Fibroblast of mammary gland (primary cell): ENCODE measurements around the gene EHHADH.
"Not testable (repeated sequence)": the region's sequence is repeated elsewhere in the genome, so short reads cannot be mapped to it uniquely, and the experiment has no call there.

Experiments used
- DNase-seq: peaks from one replicate; pipeline ENCODE4 v3.0.0-alpha.2; 2010; ENCODE audit warnings: low read depth
- H3K4me3 ChIP-seq: 2 replicates; pipeline ENCODE4 v1.5.1; 2011; ENCODE audit warnings: low read depth, mild to moderate bottlenecking, low read length, moderate library complexity; ENCODE audit not compliant: control insufficient read depth
- TF ChIP-seq, protein P1 (sequence below): conservative IDR thresholded peaks from 2 replicates; pipeline ENCODE4 v1.5.1; 2011; ENCODE audit warnings: low read depth, low read length, inconsistent platforms; ENCODE audit not compliant: control insufficient read depth, insufficient read depth

Gene EHHADH

DNA sequence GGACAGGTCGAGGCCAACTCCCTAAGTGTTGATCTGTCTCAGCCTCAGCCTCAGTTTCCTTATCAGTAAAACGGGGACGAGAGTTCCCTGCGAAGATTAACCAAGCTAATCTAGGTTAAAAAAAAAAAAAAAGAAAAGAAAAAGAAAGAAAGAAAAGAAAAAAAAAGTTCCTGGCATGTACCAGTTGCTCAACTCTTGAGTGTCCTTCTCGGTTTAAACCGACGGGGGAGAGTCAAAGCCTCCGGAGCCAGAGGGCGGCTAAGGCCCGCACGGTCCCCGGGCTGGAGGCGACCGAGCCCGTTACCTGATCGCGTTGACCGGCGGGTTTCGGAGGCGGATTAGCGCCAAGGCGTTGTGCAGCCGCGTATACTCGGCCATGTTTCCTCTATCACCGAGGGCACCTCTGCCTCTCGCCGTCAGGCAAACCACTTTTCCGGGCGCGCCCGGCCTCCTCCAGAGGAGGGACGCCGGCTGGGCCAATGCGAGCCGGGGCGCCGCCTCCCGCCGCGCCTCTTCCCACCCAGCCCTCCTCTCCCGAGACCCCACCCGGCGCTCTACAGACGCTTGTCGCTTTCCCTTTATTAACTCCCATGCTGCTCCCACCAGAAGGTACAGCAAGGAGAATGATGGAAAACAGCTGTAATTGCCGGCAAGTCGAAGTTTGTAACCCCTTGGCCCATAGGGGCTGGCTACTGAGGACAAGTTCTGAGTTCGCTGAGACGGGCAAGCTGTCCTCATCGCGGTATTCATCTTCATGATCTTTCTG, at the start of gene EHHADH:
Gene EHHADH, minus strand, starts transcription at position 405 of the 766 bp plus-strand sequence. Its CDS starts 27 bp downstream, at position 378.
- peak; percentile 48 for DNase-seq
- TF ChIP-seq, protein P1, sequence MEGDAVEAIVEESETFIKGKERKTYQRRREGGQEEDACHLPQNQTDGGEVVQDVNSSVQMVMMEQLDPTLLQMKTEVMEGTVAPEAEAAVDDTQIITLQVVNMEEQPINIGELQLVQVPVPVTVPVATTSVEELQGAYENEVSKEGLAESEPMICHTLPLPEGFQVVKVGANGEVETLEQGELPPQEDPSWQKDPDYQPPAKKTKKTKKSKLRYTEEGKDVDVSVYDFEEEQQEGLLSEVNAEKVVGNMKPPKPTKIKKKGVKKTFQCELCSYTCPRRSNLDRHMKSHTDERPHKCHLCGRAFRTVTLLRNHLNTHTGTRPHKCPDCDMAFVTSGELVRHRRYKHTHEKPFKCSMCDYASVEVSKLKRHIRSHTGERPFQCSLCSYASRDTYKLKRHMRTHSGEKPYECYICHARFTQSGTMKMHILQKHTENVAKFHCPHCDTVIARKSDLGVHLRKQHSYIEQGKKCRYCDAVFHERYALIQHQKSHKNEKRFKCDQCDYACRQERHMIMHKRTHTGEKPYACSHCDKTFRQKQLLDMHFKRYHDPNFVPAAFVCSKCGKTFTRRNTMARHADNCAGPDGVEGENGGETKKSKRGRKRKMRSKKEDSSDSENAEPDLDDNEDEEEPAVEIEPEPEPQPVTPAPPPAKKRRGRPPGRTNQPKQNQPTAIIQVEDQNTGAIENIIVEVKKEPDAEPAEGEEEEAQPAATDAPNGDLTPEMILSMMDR = no peak
- H3K4me3 ChIP-seq = peak within 1 kb of the TSS; percentile 77

DNA sequence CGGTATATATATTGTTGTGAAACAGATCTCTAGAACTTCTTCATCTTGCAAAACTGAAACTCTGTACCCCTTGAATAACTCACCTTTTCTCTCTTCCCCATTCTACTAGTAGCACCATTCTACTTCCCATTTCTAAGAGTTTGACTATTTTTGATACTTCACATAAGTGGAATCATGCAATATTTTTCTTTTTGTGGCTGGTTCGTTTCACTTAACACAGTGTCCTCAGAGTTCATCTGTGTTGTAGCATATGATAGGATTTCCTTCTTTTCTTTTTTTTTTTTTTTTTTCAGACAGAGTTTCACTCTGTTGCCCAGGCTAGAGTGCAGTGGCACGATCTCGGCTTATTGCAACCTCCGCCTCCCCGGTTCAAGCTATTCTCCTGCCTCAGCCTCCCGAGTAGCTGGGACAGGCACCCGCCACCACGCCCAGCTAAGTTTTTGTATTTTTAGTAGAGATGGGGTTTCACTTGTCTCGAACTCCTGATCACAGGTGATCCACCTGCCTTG, 46.1 kb upstream of the EHHADH start:
- not testable (repeated sequence) for H3K4me3 ChIP-seq, DNase-seq

DNA sequence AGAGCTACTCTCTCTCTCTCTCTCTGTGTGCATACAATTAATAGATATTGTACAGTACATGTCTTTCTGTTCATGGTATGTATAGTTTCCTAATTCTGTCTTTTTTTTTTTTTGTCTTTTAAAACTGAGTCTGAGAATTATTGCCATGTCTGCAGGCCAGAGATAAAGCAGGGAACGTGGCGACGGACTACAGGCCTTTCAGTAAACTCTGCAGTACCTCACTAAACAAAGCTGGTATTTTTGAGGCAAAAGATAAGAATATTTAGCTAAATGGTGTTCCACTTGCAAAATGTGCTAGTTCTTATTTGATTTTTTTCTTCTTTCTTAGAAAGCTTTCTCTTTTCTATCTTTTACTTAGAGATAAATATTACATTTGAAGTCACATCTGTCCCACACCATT, 44.0 kb upstream of the EHHADH start:
- H3K4me3 ChIP-seq = no peak overlapping the region
- TF ChIP-seq, protein P1 = no peak
- no peak for DNase-seq

DNA sequence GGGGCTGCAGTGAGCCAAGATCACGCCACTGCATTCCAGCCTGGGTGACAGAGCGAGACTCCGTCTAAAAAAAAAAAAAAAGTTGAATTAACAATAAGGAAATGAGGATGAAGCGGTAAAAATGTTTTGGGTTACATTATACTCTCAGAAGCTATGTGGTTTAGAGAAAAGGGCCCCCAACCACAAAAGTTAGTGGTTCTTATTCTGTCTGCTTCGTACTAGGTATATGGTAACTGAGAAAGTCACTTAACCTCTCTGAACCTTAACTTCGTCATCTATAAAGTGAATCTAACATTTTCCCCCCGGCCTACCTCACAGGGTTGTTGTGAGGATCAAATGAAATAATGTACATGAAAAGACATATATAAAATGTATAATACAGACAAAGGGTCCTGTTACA, 38.4 kb upstream of the EHHADH start:
- DNase-seq = no peak
- H3K4me3 ChIP-seq = no peak overlapping the region
- TF ChIP-seq, protein P1 = no peak

DNA sequence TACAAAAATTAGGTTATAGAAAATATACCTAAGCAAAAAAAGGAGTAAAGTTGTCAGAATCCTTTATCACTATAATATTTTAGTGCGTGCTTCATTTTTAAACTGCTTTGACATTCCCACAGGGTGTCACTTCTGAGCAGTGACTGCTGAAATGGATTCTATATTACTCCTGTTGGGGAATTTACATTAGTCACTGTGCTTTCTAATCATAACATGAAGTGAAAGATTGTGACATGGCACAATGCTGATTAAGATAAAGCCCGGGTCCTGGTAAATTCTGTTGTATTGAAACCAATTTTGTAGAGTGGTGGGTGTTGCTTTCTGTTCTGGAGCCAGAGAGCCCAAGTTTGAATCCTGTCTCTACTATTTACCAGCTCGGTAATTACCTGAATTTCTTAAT, 36.4 kb upstream of the EHHADH start:
- H3K4me3 ChIP-seq = no peak overlapping the region
- TF ChIP-seq, protein P1 = no peak
- no peak for DNase-seq

DNA sequence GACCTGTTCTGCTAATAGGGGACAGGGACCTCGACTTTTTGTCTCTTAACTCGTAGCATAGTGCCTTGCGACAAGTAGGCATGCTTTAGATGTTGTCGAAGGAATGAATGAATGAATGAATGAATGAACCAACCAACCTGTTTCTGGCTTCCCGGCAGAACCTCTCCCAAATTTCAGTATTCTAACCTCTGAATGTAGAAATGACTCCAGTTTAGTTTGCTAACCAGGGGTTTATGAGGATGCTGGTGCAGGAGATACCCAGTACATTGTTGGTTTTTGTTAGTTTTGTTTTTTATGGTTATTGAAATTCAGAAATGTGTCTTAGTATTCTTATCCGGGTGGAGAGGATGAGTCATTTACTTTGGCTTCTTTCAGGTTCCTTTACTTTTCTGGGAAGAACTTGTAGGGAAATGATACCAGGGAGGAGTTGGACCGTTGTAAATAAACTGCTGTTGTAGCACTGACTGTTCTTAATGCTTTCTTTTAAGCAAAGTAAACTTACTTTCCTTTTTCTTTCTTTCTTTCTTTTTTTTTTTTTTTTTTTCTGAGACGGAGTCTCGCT, 29.6 kb upstream of the EHHADH start:
- TF ChIP-seq, protein P1 = no peak
- peak; percentile 15 for DNase-seq
- peak overlapping the region; percentile 99 for H3K4me3 ChIP-seq

DNA sequence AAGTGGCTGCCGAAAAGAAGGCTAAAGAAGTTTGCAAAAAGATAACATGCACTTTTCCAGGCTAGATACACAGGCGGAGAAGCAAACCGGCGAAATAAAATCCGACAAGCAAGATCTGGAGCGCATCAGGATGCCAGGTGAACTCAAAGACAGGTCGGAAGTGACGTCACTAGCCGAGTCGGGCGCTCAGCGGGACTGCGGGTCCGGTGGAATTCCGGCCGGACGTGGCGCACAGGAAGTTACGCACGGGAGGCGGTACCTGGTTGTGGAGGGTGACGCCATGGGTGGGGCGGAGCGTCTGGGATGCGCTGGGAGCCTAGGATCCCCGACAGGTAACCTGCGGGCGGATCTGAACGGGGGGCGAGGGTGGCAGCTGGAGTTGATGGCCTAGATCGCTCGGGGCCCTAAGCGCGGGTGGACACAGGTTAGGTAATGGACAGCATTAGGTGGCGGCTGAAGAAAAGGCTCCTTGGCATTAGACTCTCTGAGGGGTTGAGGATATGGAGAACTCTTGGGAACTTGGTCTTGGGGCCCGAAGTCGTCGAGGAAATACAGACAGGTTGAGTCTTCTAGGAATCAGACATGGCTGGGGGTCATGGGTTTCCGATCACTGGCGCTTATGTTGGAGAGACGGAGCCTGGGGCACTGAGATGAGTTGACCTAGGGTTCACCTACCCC, 29.0 kb upstream of the EHHADH start:
- DNase-seq = peak; percentile 90
- H3K4me3 ChIP-seq = peak overlapping the region; percentile 99
- TF ChIP-seq, protein P1 = no peak
